SHP77 treated with DMSO at 0.1 percent for 48 hours (cell line): ENCODE measurements around the gene FLVCR1.

Experiments used
- DNase-seq: peaks from one replicate; lab custom pipeline; 2025; lab: John Stamatoyannopoulos, UW

The FLVCR1 gene

DNA sequence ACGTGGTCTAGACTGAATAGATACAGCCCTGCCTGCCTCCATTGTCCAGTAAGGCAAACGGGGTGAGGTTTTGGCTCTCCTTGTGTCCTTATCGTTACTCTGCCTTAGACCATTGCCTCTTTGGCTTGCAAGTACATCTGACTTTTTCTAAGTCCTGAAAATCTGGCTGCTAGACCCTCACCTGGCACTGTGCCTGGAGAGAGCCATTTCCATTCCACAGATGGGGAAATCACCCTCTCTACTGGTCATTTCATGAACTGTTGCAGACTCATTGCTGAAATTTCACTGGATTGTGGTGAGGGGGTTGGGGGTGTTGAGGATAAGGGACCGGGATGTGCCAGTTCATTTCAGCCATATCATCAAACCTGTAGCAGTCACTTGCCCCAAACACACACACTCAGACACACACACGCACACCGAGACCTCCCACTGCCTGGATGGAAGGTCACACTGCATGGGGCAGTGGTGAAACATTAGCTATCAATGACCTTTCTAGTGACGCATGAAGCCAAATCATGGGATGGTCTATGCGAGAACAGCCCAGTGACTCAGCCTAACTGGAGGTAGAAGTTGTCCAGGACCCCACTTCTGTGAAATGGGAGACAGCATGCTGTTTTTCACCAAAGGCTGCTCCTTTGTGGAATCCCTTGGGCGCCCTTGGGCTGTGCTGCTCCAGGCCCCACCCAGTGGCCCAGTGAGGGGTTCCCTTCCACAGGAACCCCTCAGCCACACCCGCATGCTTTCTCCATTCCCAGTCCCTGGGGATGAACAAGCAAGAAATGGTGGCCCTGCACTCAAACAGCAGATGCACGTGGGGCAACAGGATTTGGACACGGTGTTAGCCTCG is 57.4 kb downstream of the FLVCR1 start:
- peak; percentile 27 for DNase-seq

DNA sequence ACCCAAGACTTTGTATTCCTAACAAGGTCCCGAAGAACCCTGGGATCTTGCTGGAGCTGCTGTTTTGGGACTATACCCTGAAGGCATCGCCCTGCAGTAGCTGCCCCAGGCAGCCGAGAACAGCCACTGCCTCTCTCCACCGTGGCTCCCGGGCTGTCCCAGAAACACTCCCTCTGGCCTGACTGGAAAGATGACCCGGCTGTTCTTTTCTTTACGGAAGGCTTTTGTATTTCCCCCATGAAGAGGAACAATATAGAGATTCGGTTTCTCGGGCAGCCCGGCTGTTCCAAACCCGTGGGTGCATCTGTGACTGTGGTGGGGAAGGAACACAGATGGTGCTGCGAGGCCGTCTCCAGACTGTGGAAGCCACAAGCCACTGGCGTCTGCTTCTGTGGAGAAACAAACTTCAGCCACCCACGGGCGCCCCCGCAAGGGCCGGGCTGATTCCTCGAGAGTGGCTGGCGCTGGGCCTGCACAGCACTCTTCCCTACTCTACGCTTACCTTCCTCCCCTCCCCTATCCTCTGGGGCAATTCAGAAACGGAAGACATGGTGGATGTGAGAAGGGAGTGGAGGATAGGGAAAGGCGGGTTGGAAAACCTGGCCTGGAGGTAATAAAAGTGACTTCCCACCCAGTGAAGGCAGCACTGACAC is 58.5 kb downstream of the FLVCR1 start:
- DNase-seq: no peak

DNA sequence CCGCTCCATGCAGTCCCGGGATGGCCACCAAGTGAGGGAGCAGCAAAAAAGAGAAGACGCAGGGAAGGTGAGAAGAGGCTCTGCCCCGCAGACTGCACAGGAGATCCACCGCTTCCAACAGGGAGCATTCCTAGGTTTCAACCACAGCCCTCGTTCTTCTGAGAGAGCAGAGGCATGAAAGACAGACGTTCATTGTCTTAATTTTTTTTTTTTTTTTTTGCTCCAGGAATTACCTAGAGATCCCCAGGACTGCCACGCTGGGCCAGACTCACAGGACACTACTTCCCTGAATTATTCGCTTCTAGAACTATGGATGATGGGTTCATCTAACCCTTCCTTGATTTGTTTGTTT is 59.0 kb downstream of the FLVCR1 start:
- no peak for DNase-seq

DNA sequence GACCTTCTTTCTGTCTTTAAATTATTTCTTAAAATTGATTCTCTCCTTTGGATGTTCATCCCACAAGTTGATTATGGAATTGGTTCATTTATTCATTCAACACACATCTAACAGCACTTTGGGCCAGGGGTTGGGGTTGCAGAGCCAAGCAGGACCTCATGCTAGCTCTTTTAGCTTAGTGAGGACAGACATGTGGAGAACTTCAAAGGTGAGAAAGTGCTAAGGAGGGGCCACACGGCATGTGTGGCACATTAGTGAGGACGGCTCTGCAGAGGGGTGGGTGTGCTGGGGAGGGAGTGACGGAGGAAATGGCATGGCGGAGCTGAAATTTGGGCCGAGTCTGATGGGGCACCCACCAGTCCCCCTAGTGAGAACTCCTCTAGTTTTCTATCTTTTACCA is 59.8 kb downstream of the FLVCR1 start:
- no peak for DNase-seq

DNA sequence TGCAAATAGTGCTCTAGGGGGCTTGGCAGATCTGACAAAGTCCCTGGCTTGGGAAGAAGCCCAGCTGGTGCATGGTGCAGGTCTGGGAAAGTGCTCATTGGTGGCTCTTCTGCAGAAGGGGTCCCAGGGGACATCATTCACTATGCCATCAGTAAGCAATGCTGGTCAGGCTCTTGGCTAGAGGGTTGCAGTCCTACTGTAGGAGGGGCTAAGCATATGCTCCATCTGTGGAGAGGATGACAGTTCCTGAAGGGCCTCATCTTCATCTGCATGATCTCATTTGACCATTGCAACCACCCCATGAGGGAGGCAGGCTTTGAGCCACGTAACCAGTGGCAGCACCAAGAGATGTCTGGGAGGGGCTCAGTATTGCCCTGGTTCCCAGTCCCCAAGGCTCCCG is 60.7 kb downstream of the FLVCR1 start:
- DNase-seq: no peak

DNA sequence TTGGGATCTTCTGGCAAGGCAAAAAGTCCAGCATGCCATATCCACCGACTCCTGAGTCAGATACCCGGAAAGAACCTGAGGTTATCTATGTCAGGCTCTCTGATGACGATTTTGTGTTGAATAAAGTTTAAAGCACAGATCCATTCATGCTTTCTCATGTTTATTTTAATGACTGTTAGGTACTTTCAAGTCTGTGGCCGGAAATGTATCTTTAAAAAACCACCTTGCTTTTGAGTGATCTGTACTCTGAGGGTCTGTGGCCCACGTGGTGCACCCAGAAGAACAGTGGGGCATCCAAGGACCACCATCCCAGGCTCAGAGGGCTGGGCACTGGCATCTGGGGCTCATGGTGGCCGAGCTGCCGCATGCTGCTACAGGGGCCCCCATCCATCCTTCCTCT is 62.2 kb downstream of the FLVCR1 start:
- no peak for DNase-seq

DNA sequence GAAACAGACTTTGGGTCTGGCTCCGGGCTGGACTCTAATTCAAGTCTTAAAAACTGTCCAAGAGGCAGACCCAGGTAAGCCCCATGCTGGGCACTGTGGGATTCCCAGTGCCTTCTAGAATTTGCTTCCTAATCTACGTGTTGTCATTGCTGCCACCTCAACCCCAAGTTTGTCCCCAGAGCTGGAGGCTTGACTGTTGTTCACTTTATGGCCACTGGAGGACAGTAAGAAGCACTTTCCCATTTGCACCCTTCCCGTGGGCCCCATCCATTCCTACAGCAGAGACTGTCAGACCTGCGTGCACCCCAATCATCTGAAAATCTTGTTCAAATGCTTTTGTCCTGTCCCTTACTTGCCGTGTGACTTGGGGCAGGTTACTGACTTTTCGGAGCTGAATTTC is 62.8 kb downstream of the FLVCR1 start:
- no peak for DNase-seq

DNA sequence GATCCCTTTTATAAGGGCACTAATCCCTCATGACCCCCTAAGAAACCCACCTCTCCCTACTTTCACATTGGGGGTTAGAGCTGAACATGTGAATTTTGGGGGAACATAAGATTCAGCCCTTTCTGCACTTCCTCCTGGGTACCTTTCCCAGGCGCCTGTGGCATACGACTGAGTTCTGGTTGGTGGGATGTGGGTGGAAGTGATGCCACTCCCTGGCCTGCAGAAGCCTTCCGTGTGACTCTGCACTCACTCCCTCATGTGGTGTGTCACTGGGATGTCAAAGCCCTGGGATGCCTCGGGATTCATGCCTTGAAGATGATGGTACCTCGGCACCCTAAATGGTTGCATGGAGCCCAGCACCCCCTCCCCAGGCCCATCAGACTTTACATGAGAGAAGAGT is 63.9 kb downstream of the FLVCR1 start:
- DNase-seq: no peak

DNA sequence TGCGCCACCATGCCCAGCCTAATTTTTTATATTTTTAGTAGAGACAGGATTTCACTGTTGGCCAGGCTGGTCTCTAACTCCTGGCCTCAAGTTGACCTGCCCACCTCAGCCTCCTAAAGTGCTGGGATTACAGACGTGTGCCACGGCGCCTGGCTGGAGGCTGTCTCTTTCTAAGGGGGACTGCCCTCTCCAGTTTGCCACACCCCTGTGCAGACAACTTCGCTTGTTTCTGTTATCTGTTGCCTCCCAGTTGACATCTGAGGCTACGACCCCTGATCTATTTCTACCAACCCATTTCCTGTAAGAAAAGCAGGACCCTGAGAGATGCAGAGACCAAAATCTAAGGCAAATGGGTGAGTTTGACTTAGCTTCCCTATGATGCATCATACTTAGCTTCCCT is 68.3 kb downstream of the FLVCR1 start:
- no peak for DNase-seq

DNA sequence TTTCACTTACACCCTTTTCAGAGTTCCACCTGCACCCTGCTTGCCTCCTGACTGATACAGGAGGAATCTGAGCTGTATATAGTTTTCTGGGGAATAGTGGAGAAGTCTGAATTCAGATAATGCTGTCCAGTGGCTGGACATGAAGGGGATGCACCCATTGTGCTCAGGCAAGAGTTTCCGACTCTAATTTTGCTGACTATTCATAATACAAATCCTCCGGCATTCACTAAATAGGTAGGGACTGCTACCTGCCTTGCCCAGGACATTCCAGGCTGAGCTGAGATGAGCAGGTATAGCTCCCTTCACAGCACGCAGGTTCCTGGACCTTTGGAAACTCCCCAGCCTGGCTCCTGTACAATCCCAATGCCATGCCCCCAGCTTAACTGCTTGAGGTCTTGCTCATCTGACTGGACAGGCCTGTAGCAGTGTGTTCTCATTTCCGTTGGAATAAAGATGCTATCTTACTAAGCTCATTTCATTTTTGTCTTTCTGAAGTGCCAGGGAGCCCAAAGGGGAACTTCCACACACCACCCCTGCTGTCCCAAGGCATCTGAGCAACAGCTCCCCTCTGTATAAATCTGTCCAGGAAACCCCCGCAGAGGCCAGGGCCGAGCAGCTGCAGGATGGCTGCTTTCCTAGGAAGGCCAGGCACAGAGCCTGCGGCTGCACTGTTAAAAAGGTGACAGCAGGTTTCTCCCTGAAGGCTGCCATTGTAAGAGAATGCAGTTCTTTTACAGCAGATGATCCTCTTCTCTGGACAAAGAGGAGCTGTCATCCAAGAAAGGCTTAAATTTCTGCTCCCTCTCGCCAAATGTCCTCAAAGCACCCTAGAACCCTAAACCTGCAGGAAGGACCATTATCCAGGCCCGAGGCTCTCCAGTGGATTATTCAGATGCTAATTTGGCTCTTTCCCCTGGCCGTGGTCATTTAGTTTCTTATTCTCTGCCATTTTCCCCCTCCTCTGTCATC is 70.5 kb downstream of the FLVCR1 start:
- DNase-seq: no peak

DNA sequence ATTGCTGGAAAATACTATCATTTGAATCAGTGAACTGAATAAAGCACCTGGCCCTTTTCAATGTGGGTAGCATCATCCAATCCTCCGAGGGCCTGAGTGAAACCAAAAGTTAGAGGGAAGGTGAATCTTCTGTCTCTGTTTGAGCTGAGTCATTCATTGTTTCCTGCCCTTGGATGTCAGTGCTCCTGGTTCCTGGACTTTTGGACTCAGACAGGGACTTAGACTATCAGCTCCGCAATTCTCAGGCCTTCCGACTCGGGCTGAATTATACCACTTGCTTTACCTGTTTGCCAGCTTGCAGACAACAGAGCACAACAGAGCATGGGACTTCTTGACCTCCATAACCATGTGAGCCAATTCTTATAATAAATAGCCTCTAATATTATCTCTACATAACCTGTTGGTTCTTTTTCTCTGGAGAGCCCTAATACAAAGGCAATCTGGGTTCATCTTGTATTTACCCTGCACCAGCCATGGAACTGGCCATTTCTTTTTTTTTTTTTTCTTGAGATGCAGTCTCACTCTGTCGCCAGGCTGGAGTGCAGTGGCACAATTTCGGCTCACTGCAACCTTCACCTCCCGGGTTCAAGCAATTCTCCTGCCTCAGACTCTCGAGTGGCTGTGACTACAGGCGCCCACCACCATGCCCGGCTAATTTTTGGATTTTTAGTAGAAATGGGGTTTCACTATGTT is 73.1 kb downstream of the FLVCR1 start:
- DNase-seq: no peak

DNA sequence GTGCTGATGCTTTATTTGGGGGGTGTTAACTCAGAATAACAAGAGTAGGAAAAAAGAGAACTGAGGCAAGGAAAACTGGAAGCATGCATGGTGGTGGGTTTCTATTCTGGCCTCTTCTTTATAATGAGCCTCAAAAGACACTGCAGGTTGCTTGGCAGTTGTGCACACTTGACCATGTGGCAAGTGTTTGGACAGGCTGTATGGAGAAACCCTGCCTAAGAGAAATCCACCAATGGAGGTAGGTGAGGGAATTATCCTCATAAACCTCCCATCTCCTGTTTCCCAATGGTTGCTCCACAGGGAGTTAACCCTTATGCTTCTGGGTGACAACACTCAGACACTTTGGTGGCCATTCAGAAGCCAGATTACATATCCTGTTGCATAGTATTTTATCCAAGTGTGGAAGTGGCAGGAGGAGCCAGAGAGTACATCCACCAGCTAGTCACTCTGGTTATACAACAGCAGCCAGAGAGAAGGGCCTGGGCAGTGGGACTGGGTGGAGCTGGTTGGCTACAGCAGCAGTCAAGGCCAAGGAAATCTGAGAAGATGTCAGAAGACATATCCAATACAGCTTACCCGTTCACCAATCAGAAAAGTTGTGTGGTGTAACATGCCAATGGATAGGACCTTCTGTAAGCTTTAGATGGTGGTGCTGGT is 75.9 kb downstream of the FLVCR1 start:
- DNase-seq: no peak

DNA sequence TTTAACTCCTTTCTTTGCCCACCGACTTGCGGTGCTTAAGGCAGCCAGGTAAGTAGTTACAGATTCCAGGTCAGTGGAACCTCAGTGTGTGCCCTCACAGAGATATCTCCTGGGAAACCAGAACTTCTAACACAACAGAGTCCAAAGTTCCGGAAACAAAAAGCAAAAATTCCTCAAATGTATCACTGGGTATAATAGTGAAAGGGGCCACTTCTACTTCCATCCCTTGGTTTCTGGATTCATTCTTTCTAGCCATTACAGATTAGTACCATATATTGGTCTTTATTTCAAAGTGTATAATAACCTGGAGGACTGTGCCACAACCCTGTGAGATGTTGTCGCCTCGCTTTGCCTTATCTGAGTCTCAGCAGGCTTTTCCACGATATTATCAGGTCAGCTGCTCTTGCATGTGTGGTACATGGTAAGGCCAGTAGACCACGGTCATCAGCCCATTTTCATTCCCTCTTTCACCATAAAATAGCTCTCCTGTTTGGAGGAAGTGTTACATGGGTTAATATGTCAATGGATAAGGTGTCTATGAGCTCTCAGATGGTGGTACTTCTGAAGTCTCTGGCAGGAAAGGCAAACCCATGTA is 77.4 kb downstream of the FLVCR1 start:
- no peak for DNase-seq

DNA sequence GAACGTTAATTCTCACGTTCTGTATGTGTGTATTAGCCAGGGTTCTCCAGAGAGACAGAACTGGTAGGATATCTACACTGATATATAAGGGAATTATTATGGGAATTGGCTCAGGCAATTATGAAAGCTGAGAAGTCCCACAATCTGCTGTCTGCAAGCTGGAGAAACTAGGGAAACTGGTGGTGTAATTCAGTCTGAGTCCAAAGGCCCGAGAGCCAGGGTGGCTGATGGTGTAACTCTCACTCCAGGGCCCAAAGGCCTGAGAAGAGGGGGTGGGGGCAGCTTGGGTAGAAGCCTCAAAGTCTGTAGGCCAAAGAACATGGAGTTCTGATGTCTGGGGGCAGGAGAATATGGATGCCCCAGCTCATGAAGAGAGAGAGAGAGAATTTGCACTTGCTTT is 79.0 kb downstream of the FLVCR1 start:
- DNase-seq: no peak

DNA sequence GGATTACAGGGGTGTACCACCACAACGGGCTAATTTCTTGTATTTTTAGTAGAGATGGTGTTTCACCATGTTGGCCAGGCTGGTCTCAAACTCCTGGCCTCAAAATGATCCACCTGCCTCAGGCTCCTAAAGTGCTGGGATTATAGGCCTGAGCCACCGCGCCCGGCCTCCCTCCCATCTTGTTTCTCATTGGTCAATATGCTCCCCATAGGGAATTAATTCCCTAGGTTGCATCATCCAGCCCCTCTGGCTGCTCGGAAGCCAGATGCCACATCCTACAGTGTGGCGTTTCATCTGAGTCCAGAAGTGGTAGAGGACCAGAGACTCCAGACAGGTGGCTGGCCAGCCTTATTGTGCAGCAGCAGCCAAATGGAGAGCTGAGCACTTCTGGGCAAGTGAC is 80.8 kb downstream of the FLVCR1 start:
- DNase-seq: peak; percentile 23

DNA sequence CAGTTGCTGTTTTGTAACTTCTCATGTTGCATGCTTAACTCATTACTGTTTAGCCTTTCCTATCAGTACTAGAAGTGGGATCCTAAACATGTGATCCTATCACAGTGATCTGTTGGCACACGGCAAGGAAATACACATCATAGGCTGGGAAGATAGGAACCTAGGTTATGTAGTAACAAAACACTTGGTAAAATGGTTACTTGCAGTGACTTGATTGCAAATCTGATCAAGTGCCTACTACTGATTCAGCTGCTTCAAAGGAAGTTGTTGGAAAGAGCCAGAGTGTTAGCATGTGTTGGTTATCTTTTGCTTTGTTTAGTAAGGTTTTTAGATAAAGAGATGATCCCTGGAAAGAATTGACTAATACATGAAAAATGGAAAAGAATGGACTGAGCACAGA is 83.4 kb downstream of the FLVCR1 start:
- no peak for DNase-seq

DNA sequence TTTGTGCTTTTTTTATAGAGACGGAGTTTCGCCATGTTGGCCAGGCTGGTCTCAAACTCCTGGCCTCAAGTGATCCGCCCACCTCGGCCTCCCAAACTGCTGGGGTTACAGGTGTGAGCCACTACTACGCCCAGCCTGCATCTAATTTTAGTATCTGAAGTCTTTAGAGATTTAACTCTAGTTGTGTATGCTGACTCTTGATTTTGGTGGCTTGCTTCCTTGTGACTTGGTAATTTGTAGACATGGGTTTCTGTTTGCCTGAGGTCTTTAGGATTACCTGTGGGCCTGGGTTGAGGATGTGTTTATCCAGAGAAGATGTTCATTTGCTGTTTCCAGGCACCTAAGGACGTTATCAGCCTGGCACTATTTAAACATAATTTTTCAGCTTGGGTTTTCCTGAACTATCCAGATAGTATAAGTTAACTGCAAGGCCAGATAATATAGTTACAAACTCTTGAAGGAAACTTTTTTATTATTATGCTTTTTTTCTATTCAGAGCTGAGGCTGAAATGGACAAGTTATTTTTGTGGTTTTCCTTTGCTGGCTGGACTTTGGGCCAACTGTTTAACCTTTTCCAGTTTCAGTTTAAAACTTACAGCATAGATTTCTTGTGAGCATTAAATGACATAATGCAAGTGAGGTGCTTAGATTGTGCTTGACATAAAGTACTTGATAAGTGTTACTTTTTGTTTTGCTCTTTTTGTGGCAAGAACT is 84.8 kb downstream of the FLVCR1 start:
- no peak for DNase-seq

DNA sequence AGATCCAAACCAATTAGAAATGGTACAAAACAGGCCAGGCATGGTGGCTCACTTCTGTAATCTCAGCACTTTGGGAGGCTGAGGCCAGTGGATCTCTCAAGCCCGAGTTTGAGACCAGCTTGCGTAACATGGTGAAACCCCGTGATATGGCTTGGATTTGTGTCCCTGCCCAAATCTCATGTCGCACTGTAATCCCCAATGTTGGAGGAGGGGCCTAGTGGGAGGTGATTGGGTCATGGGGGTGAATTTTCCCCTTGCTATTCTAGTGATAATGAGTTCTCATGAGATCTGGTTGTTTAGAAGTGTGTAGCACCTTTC is 85.3 kb downstream of the FLVCR1 start:
- DNase-seq: no peak

DNA sequence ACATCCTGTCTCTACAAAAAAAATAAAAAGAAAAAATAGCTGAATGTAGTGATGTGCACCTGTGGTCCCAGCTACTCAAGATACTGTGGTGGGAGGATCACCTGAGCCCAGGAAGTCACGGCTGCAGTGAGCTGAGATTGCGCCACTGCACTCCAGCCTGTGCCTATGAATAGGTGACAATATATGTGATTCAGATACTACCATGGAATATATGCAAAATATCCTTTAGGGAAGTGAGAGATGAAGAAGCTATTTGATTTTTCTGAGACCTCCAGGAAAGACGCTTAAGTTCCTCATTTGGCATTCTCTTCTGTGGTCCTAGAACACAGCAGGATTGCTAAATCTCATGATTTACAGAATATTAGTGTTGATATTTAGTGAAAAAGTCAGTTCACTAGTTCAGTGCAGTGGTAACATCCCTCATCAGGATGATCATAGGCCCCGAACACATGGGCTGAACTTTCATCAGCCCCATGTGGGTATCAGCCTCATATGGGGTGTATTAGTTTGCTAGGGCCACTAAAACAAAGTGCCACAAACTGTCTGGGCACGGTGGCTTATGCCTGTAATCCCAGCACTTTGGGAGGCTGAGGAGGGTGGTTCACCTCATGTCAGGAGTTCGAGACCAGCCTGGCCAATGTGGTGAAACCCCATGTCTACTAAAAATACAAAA is 86.3 kb downstream of the FLVCR1 start:
- DNase-seq: no peak

DNA sequence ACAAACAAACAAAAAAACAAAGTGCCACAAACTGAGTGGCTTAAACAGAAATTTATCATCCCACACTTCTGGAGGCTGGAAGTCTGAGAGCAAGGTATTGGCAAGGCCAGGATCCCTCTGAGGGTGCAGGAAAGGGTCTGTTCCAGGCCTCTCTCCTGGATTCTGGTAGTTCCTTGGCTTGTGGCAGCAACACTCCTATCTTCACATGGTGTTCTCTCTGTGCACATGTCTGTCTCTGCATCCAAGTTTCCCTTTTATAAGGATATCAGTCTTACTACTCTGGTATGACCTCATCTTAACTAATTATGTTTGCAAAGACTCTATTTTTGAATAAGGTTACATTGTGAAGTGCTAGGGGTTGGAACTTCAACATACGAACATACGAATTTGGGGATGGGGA is 87.0 kb downstream of the FLVCR1 start:
- DNase-seq: no peak
